ENCODE measurements around the gene ATP9A.

DNA sequence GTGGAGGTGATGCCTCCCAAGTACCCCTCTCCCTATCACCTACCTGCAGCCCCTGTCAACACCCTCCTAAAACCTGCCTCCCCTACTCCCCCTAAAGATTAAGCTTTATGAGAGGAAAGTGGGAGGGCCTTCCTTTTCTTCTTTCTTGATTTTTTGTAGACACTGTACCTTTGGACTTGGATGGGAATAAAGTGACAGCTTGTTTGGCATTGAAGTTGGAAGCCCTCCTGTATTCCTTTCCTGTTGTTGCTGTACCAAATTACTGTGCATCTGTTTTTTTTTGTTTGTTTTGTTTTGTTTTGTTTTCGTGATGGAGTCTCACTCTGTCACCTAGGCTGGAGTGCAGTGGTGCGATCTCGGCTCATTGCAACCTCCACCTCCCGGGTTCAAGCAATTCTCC, 126.3 kb downstream of the ATP9A start:
- TF ChIP-seq, protein P1, sequence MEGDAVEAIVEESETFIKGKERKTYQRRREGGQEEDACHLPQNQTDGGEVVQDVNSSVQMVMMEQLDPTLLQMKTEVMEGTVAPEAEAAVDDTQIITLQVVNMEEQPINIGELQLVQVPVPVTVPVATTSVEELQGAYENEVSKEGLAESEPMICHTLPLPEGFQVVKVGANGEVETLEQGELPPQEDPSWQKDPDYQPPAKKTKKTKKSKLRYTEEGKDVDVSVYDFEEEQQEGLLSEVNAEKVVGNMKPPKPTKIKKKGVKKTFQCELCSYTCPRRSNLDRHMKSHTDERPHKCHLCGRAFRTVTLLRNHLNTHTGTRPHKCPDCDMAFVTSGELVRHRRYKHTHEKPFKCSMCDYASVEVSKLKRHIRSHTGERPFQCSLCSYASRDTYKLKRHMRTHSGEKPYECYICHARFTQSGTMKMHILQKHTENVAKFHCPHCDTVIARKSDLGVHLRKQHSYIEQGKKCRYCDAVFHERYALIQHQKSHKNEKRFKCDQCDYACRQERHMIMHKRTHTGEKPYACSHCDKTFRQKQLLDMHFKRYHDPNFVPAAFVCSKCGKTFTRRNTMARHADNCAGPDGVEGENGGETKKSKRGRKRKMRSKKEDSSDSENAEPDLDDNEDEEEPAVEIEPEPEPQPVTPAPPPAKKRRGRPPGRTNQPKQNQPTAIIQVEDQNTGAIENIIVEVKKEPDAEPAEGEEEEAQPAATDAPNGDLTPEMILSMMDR (IDR thresholded peaks at IDR 0.05; ENCODE audit: insufficient read depth, low read length) = no peak
- no peak for TF ChIP-seq POLR2AphosphoS5 (IDR thresholded peaks at IDR 0.05; ENCODE audit: low read depth)
- TF ChIP-seq, protein P2, sequence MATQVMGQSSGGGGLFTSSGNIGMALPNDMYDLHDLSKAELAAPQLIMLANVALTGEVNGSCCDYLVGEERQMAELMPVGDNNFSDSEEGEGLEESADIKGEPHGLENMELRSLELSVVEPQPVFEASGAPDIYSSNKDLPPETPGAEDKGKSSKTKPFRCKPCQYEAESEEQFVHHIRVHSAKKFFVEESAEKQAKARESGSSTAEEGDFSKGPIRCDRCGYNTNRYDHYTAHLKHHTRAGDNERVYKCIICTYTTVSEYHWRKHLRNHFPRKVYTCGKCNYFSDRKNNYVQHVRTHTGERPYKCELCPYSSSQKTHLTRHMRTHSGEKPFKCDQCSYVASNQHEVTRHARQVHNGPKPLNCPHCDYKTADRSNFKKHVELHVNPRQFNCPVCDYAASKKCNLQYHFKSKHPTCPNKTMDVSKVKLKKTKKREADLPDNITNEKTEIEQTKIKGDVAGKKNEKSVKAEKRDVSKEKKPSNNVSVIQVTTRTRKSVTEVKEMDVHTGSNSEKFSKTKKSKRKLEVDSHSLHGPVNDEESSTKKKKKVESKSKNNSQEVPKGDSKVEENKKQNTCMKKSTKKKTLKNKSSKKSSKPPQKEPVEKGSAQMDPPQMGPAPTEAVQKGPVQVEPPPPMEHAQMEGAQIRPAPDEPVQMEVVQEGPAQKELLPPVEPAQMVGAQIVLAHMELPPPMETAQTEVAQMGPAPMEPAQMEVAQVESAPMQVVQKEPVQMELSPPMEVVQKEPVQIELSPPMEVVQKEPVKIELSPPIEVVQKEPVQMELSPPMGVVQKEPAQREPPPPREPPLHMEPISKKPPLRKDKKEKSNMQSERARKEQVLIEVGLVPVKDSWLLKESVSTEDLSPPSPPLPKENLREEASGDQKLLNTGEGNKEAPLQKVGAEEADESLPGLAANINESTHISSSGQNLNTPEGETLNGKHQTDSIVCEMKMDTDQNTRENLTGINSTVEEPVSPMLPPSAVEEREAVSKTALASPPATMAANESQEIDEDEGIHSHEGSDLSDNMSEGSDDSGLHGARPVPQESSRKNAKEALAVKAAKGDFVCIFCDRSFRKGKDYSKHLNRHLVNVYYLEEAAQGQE (IDR thresholded peaks at IDR 0.05; ENCODE audit: insufficient replicate concordance, low read depth) = no peak

All from HL-60 (cell line).